ENCODE measurements around the gene C10orf120.

DNA sequence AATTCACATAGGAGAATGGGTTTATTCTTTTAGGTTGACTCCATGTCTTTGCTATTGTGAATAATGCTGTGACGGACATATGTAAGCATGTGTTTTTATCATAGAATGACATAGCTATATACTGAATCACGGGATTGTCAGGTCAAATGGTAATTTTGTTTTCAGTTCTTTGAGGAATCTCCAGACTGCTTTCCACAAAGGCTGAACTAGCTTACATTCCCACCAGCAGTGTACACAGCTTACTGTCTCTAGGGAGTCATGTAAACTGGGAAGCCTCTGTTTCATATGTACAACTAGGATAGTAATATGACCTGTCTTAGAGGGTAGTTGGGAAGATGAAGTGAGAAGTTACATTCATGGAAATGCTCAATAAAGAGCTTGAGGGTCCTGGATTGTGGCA is 6.8 kb upstream of the C10orf120 start:
- TF ChIP-seq CTCF (IDR thresholded peaks at IDR 0.05) (no peak), POLR2A (IDR thresholded peaks at IDR 0.05) (no peak)

Measured in Peyer's patch (tissue), 4 donors.